ENCODE measurements around the gene USP24. TPM values are rescaled to one million over a fixed set of nuclear protein-coding genes. Genes with fewer than 3 reads are reported as not detected.

The USP24 gene
- total and polyA plus RNA-seq, 5 donors from 2014 or later: 5.7 to 60.9 (median 6.3) TPM

GRCh38 chr1:55185832-55186231, 29.3 kb downstream of the USP24 start:
- no peak overlapping the region for H3K27ac Mint-ChIP-seq
- H3K9me3 Mint-ChIP-seq: peaks cover 3 to 13% (median 4%) of the 10 kb centered on the region in 7 donors
- no peaks in the 10 kb centered on the region for H3K27me3 ChIP-seq (ENCODE audit: control insufficient read depth, insufficient read depth, low read length)
- peaks cover 32 to 72% (median 44%) of the 10 kb centered on the region in 4 donors for H3K4me1 Mint-ChIP-seq
- no peaks in the 10 kb centered on the region for H3K36me3 ChIP-seq (ENCODE audit: control insufficient read depth, insufficient read depth, low read length)
- DNase-seq: no peak
- ATAC-seq (ENCODE audit: low read depth in 2 of 2): no peak
- no peak overlapping the region for H3K4me3 ChIP-seq (ENCODE audit: low read depth, low read length)
- no peaks in the 10 kb centered on the region for H3K27me3 Mint-ChIP-seq
- H3K27ac ChIP-seq (ENCODE audit: insufficient read depth, low read length, poor library complexity, severe bottlenecking): no peak overlapping the region
- peaks cover 48% of the 10 kb centered on the region for H3K36me3 Mint-ChIP-seq
- H3K9me3 ChIP-seq (ENCODE audit: control insufficient read depth in 2 of 2, low read length in 2 of 2): peaks cover 0 to 12% of the 10 kb centered on the region in 2 experiments
- peaks cover 7% of the 10 kb centered on the region for H3K4me1 ChIP-seq (ENCODE audit: control insufficient read depth, insufficient read depth, low read length, poor library complexity, severe bottlenecking)
- H3K4me3 Mint-ChIP-seq: peak overlapping the region in 1 of 4 donors; percentile 24

GRCh38 chr1:55184859-55185258, 30.3 kb downstream of the USP24 start:
- H3K4me3 ChIP-seq (ENCODE audit: low read depth, low read length): no peak overlapping the region
- no peak overlapping the region for H3K27ac ChIP-seq (ENCODE audit: insufficient read depth, low read length, poor library complexity, severe bottlenecking)
- no peaks in the 10 kb centered on the region for H3K27me3 Mint-ChIP-seq
- no peak overlapping the region for H3K27ac Mint-ChIP-seq
- no peak for ATAC-seq (ENCODE audit: low read depth in 2 of 2)
- no peak for DNase-seq
- H3K4me3 Mint-ChIP-seq: no peak overlapping the region
- H3K36me3 ChIP-seq (ENCODE audit: control insufficient read depth, insufficient read depth, low read length): no peaks in the 10 kb centered on the region
- H3K4me1 Mint-ChIP-seq: peaks cover 39 to 75% (median 52%) of the 10 kb centered on the region in 4 donors
- H3K4me1 ChIP-seq (ENCODE audit: control insufficient read depth, insufficient read depth, low read length, poor library complexity, severe bottlenecking): peaks cover 7% of the 10 kb centered on the region
- H3K27me3 ChIP-seq (ENCODE audit: control insufficient read depth, insufficient read depth, low read length): no peaks in the 10 kb centered on the region
- peaks cover 0 to 12% of the 10 kb centered on the region in 2 experiments for H3K9me3 ChIP-seq (ENCODE audit: control insufficient read depth in 2 of 2, low read length in 2 of 2)
- H3K36me3 Mint-ChIP-seq: peaks cover 48% of the 10 kb centered on the region
- peaks cover 3 to 13% (median 4%) of the 10 kb centered on the region in 7 donors for H3K9me3 Mint-ChIP-seq

GRCh38 chr1:55181666-55182065, 33.5 kb downstream of the USP24 start:
- no peak overlapping the region for H3K27ac Mint-ChIP-seq
- H3K27me3 Mint-ChIP-seq: no peaks in the 10 kb centered on the region

GRCh38 chr1:55180075-55180670, 35.0 kb downstream of the USP24 start:
- Mint-ChIP-seq H3K4me3 (no peak overlapping the region), H3K36me3 (peaks cover 35% of the 10 kb centered on the region), H3K27me3 (no peaks in the 10 kb centered on the region), H3K9me3 (peaks cover 2 to 10% (median 3%) of the 10 kb centered on the region in 7 donors), H3K27ac (peak overlapping the region in 2 of 3 donors; percentile 0 to 4), H3K4me1 (peaks cover 28 to 59% (median 41%) of the 10 kb centered on the region in 4 donors)
- Histone ChIP-seq H3K4me1 (ENCODE audit: control insufficient read depth, insufficient read depth, low read length, poor library complexity, severe bottlenecking) (peaks cover 3% of the 10 kb centered on the region), H3K4me3 (ENCODE audit: low read depth, low read length) (no peak overlapping the region), H3K36me3 (ENCODE audit: control insufficient read depth, insufficient read depth, low read length) (peaks cover 7% of the 10 kb centered on the region), H3K27me3 (ENCODE audit: control insufficient read depth, insufficient read depth, low read length) (no peaks in the 10 kb centered on the region), H3K9me3 (ENCODE audit: control insufficient read depth in 2 of 2, low read length in 2 of 2) (peaks cover 0 to 12% of the 10 kb centered on the region in 2 experiments), H3K27ac (ENCODE audit: insufficient read depth, low read length, poor library complexity, severe bottlenecking) (no peak overlapping the region)
- ATAC-seq (ENCODE audit: low read depth in 2 of 2) (no peak), DNase-seq (no peak)

More at GRCh38 chr1:55181666-55182065, 33.5 kb downstream of the USP24 start:
- H3K4me1 ChIP-seq (ENCODE audit: control insufficient read depth, insufficient read depth, low read length, poor library complexity, severe bottlenecking): peaks cover 3% of the 10 kb centered on the region
- H3K9me3 ChIP-seq (ENCODE audit: control insufficient read depth in 2 of 2, low read length in 2 of 2): peaks cover 0 to 12% of the 10 kb centered on the region in 2 experiments
- no peak for DNase-seq
- H3K27ac ChIP-seq (ENCODE audit: insufficient read depth, low read length, poor library complexity, severe bottlenecking): no peak overlapping the region
- no peaks in the 10 kb centered on the region for H3K27me3 ChIP-seq (ENCODE audit: control insufficient read depth, insufficient read depth, low read length)
- Mint-ChIP-seq H3K4me3 (no peak overlapping the region), H3K4me1 (peaks cover 32 to 67% (median 48%) of the 10 kb centered on the region in 4 donors), H3K36me3 (peaks cover 46% of the 10 kb centered on the region), H3K9me3 (peaks cover 3 to 13% (median 4%) of the 10 kb centered on the region in 7 donors)
- ATAC-seq (ENCODE audit: low read depth in 2 of 2): no peak
- no peak overlapping the region for H3K4me3 ChIP-seq (ENCODE audit: low read depth, low read length)
- H3K36me3 ChIP-seq (ENCODE audit: control insufficient read depth, insufficient read depth, low read length): no peaks in the 10 kb centered on the region

GRCh38 chr1:55179177-55179835, 35.9 kb downstream of the USP24 start:
- DNase-seq: no peak
- Mint-ChIP-seq H3K27me3 (no peaks in the 10 kb centered on the region), H3K27ac (peak overlapping the region; percentile 26 to 29 (median 27)), H3K4me1 (peaks cover 28 to 54% (median 39%) of the 10 kb centered on the region in 4 donors), H3K9me3 (peaks cover 0 to 4% (median 3%) of the 10 kb centered on the region in 7 donors), H3K4me3 (peak overlapping the region in 1 of 4 donors; percentile 2), H3K36me3 (peaks cover 28% of the 10 kb centered on the region)
- Histone ChIP-seq H3K27me3 (ENCODE audit: control insufficient read depth, insufficient read depth, low read length) (no peaks in the 10 kb centered on the region), H3K4me3 (ENCODE audit: low read depth, low read length) (no peak overlapping the region), H3K9me3 (ENCODE audit: control insufficient read depth in 2 of 2, low read length in 2 of 2) (peaks cover 0 to 4% of the 10 kb centered on the region in 2 experiments), H3K36me3 (ENCODE audit: control insufficient read depth, insufficient read depth, low read length) (peaks cover 7% of the 10 kb centered on the region), H3K4me1 (ENCODE audit: control insufficient read depth, insufficient read depth, low read length, poor library complexity, severe bottlenecking) (peaks cover 3% of the 10 kb centered on the region), H3K27ac (ENCODE audit: insufficient read depth, low read length, poor library complexity, severe bottlenecking) (no peak overlapping the region)
- ATAC-seq (ENCODE audit: low read depth in 2 of 2): no peak

GRCh38 chr1:55172687-55173086, 42.5 kb downstream of the USP24 start:
- ATAC-seq (ENCODE audit: low read depth in 2 of 2): no peak
- no peaks in the 10 kb centered on the region for H3K27me3 ChIP-seq (ENCODE audit: control insufficient read depth, insufficient read depth, low read length)
- no peaks in the 10 kb centered on the region for H3K27me3 Mint-ChIP-seq
- H3K4me1 Mint-ChIP-seq: peaks cover 0 to 30% (median 24%) of the 10 kb centered on the region in 4 donors
- no peak for DNase-seq
- peaks cover 43% of the 10 kb centered on the region for H3K36me3 Mint-ChIP-seq
- H3K4me3 ChIP-seq (ENCODE audit: low read depth, low read length): no peak overlapping the region
- H3K4me3 Mint-ChIP-seq: no peak overlapping the region
- H3K27ac Mint-ChIP-seq: no peak overlapping the region
- peaks cover 54% of the 10 kb centered on the region for H3K36me3 ChIP-seq (ENCODE audit: control insufficient read depth, insufficient read depth, low read length)
- H3K4me1 ChIP-seq (ENCODE audit: control insufficient read depth, insufficient read depth, low read length, poor library complexity, severe bottlenecking): no peaks in the 10 kb centered on the region
- no peaks in the 10 kb centered on the region for H3K9me3 ChIP-seq (ENCODE audit: control insufficient read depth in 2 of 2, low read length in 2 of 2)
- H3K27ac ChIP-seq (ENCODE audit: insufficient read depth, low read length, poor library complexity, severe bottlenecking): no peak overlapping the region
- H3K9me3 Mint-ChIP-seq: no peaks in the 10 kb centered on the region

- Mint-ChIP-seq H3K27me3 (no peaks in the 10 kb centered on the region), H3K36me3 (peaks cover 48% of the 10 kb centered on the region), H3K4me3 (no peak overlapping the region), H3K4me1 (peaks cover 0 to 34% (median 27%) of the 10 kb centered on the region in 4 donors), H3K27ac (no peak overlapping the region), H3K9me3 (no peaks in the 10 kb centered on the region)
- Histone ChIP-seq H3K9me3 (ENCODE audit: control insufficient read depth in 2 of 2, low read length in 2 of 2) (no peaks in the 10 kb centered on the region), H3K4me1 (ENCODE audit: control insufficient read depth, insufficient read depth, low read length, poor library complexity, severe bottlenecking) (no peaks in the 10 kb centered on the region), H3K4me3 (ENCODE audit: low read depth, low read length) (no peak overlapping the region), H3K36me3 (ENCODE audit: control insufficient read depth, insufficient read depth, low read length) (peaks cover 58% of the 10 kb centered on the region), H3K27ac (ENCODE audit: insufficient read depth, low read length, poor library complexity, severe bottlenecking) (no peak overlapping the region), H3K27me3 (ENCODE audit: control insufficient read depth, insufficient read depth, low read length) (no peaks in the 10 kb centered on the region)
- ATAC-seq (ENCODE audit: low read depth in 2 of 2): no peak
- no peak for DNase-seq
Observed at GRCh38 chr1:55172272-55172671, 42.9 kb downstream of the USP24 start.
